Natural killer cell treated with Interleukin-12 subunit alpha and Interleukin-12 subunit beta and Interleukin-15 and Interleukin-18, amount 100 ng/mL, for 72 hours (primary cell): ENCODE measurements around the gene MIX23. TPM values are rescaled to one million over a fixed set of nuclear protein-coding genes. Genes with fewer than 3 reads are reported as not detected.
"Not testable (repeated sequence)": the region's sequence is repeated elsewhere in the genome, so short reads cannot be mapped to it uniquely, and the experiment has no call there.

Source experiments
- ATAC-seq, 2 donors: fragments of 150-1000 bp; cut with Tn5 transposase in 1 of 2; sonication (Bioruptor Pico), chemical (Tn5 transposase) in 1 of 2; 2 replicates each; pipeline ENCODE4 v1.10.0; 2021
- DNase-seq: peaks from one replicate; pipeline ENCODE4 v3.0.0; 2022; ENCODE audit warnings: low spot score
- H3K27ac Mint-ChIP-seq, 2 donors: 1 replicate in 1 of 2; 2 replicates in 1 of 2; pipeline ENCODE4 v1.8.0; 2022; ENCODE audit warnings: mixed read lengths in 2 of 2, mild to moderate bottlenecking in 1 of 2, moderate library complexity in 1 of 2
- H3K27me3 Mint-ChIP-seq, 2 donors: 1 replicate in 1 of 2; 2 replicates in 1 of 2; pipeline ENCODE4 v1.8.0; 2022; ENCODE audit warnings: mixed read lengths in 2 of 2
- H3K36me3 Mint-ChIP-seq: one replicate; pipeline ENCODE4 v1.8.0; 2022; ENCODE audit warnings: mixed read lengths
- H3K4me1 Mint-ChIP-seq, 2 donors: 1 replicate in 1 of 2; 2 replicates in 1 of 2; pipeline ENCODE4 v1.8.0; 2022; ENCODE audit warnings: low read depth in 2 of 2, mixed read lengths in 2 of 2, mild to moderate bottlenecking in 1 of 2
- H3K4me3 Mint-ChIP-seq: one replicate; pipeline ENCODE4 v1.8.0; 2022; ENCODE audit warnings: mixed read lengths
- H3K9me3 Mint-ChIP-seq: 2 replicates; pipeline ENCODE4 v1.8.0; 2022; ENCODE audit warnings: mixed read lengths
- total RNA-seq, 2 donors: library from RNA; stranded (reverse); gene quantifications; one replicate each; pipeline ENCODE4 v1.2.3, GENCODE V29; 2022

MIX23 gene
- total RNA-seq, 2 donors from 2014 or later = 48.2 to 59.0 TPM

DNA sequence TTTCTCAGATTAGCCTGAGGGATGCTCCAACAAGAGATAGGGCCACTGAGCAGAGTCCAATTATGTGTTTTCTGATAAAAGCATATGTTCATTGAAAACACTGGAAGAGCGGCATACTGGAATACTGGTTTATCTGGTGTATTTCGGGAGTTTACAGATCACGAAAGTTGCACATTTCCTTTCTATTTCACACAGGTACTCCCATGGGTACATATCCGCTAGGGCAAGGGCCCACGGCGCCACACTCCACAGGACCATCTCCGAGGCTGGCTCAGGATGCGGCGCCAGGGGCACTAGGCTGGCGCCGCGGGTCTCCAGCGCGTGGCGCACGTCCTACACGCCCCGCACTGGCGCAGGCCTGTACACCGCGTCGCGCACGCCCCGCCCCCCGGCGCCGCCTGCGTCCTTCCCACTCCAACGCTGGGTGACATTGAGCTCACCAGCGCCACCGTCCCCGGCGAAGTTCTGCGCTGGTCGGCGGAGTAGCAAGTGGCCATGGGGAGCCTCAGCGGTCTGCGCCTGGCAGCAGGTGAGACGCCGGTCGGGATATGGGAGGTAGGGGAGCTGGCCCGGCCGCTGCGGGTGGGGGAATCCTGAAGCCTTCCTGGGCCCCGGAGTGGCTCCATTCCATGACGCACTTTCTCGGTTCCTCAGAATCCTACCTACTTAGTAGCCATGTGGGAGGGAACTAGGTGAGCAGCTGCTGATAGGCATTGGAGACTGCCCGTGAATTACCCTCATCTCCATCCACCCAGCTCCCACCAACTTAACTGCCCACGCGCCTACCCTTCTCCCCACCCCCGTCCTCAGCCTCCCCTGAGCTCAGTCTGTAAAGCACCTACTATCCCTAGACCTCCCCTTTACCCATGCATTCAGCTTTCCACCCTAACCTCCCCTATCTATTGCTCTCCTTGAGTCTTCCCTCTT lies 1.0 kb upstream of the MIX23 start, which contains the start of gene FAM162A:
TSS of gene FAM162A (plus strand) at position 412 of the 927 bp plus-strand sequence. CDS start at position 496, 84 bp downstream.
- Mint-ChIP-seq H3K4me1 (peaks cover 33 to 35% of the 10 kb centered on the region in 2 donors), H3K27me3 (no peaks in the 10 kb centered on the region), H3K9me3 (no peaks in the 10 kb centered on the region), H3K27ac (peak within 1 kb of the TSS; percentile 95 to 99), H3K4me3 (peak within 1 kb of the TSS; percentile 93), H3K36me3 (no peaks in the 10 kb centered on the region)
- peak; percentile 98 to 99 for ATAC-seq
- DNase-seq = peak; percentile 96

DNA sequence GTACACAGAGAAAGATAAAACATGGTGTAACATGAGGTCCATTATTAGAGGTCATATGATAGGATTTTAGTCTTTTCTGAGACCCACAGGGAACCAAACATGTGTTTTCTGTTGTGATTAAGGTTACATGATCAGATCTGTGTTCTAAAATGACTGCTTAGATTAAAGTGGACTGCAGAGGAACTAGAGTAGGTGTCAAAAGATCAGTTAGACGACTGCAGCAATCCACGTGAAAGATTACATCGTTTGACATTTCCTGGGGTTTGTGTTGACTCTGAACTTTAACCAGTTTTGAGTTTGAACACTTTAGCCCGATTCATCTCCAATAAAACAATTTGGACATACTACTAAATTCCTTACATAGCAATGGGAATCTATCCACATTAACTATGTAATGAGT lies 5.1 kb downstream of the MIX23 start:
- peaks cover 13 to 19% of the 10 kb centered on the region in 2 donors for H3K4me1 Mint-ChIP-seq
- no peak overlapping the region for H3K4me3 Mint-ChIP-seq
- H3K9me3 Mint-ChIP-seq = no peaks in the 10 kb centered on the region
- DNase-seq (no peak), ATAC-seq (no peak)
- H3K36me3 Mint-ChIP-seq = no peaks in the 10 kb centered on the region
- H3K27ac Mint-ChIP-seq = no peak overlapping the region
- no peaks in the 10 kb centered on the region for H3K27me3 Mint-ChIP-seq

DNA sequence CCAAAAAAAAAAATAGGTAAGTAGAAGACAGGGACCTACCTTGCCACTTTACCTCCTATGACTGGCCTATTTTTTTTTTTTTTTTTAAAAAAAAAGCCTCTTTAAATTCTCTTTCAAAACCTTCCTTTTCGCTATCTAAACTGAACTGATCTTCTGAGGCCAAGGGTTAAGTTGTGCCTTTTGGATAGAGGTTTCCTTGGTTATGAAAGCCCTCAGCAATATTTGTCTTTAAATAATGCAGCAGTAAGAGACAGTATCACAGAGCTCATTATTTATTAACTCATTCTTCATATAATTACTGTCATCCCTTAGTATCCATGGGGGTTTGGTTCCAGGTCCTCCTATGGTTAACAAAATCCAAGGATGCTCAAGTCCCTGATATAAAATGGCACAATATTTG lies 9.0 kb downstream of the MIX23 start:
- Mint-ChIP-seq H3K27me3 (no peaks in the 10 kb centered on the region), H3K9me3 (no peaks in the 10 kb centered on the region)

DNA sequence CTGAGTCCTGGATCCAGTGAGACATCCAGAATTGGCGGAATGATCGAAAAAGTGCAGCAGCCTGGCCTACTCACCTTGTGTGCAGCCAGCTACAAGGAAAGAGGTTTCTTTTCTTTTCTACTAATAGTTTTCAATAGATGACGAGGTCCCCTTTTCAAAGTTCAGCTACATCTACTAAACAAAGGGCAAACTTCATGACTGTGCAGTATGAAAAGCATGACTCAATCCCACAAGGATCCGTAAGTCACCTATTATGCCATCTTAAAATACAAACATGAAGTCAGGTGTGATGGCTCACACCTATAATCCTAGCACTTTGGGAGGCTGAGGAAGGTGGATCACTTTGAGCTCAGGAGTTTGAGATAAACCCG lies 16.7 kb downstream of the MIX23 start:
- H3K4me3 Mint-ChIP-seq = no peak overlapping the region
- peaks cover 0 to 11% of the 10 kb centered on the region in 2 donors for H3K4me1 Mint-ChIP-seq
- H3K27me3 Mint-ChIP-seq = no peaks in the 10 kb centered on the region
- no peaks in the 10 kb centered on the region for H3K9me3 Mint-ChIP-seq
- DNase-seq (no peak), ATAC-seq (no peak)
- peaks cover 19% of the 10 kb centered on the region for H3K36me3 Mint-ChIP-seq
- H3K27ac Mint-ChIP-seq = no peak overlapping the region

More for the DNA sequence above, 9.0 kb downstream of the MIX23 start:
- H3K4me3 Mint-ChIP-seq = no peak overlapping the region
- ATAC-seq (no peak), DNase-seq (no peak)
- peaks cover 0 to 2% of the 10 kb centered on the region in 2 donors for H3K4me1 Mint-ChIP-seq
- no peak overlapping the region for H3K27ac Mint-ChIP-seq
- peaks cover 10% of the 10 kb centered on the region for H3K36me3 Mint-ChIP-seq

DNA sequence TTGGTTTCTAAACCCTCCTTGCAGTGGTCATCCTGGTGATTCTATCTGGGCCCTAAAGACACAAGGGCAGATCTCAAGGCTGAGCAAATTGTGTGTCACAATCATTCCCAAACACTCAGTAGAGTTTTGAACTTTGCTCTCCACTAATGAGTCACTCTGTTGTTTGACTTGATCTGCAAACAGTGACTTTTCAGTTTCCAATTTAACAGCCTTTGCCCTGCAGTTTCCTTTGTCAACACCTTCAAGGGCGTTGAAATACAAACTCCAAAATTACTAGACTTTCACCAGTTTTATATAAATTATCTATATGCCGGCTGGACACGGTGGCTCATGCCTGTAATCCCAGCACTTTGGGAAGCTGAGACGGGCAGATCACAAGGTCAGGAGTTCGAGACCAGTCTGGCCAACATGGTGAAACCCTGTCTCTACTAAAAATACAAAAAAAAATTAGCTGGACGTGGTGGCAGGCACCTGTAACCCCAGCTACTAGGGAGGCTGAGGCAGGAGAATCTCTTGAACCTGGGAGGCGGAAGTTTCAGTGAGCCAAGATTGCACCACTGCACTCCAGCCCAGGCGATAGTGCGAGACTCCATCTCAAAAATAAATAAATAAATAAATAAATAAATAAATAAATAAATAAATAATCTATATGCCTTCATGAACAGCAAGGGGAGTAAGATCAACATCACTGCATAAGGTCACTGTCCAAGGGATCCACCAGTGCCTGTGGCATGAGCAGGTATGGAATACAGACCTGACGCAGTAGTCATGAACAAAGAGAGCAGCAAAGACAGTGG lies 17.3 kb downstream of the MIX23 start:
- H3K9me3 Mint-ChIP-seq, H3K27me3 Mint-ChIP-seq, DNase-seq: not testable (repeated sequence)
- Mint-ChIP-seq H3K4me3 (peak overlapping the region; percentile 62), H3K36me3 (peaks cover 15% of the 10 kb centered on the region), H3K4me1 (peaks cover 0 to 11% of the 10 kb centered on the region in 2 donors), H3K27ac (peak overlapping the region; percentile 7 to 84)
- peak in 1 of 2 donors; percentile 88 for ATAC-seq

DNA sequence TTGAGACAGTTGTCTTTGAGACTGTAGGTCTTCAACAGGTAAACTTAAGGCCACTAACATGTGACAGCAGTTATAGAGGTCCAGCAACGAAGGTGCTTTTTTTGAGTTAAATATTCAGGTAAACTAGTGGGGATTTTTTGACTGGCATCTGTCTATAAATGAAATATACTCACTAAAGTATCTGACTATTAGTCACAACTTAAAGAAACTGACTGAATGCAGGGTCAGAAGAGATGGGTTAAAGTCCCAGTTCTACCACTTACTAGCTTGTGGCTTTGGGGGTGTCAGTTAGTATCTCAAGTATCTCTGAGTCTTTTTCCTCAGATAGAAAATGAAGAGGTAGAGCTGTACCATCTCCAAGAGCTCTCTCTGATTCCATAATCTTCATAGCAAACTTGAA lies 18.0 kb downstream of the MIX23 start:
- peak overlapping the region; percentile 62 for H3K4me3 Mint-ChIP-seq
- ATAC-seq (peak in 1 of 2 donors; percentile 79), DNase-seq (no peak)
- peaks cover 15% of the 10 kb centered on the region for H3K36me3 Mint-ChIP-seq
- no peaks in the 10 kb centered on the region for H3K9me3 Mint-ChIP-seq
- peaks cover 0 to 11% of the 10 kb centered on the region in 2 donors for H3K4me1 Mint-ChIP-seq
- H3K27me3 Mint-ChIP-seq = no peaks in the 10 kb centered on the region
- H3K27ac Mint-ChIP-seq = peak overlapping the region; percentile 7 to 84

DNA sequence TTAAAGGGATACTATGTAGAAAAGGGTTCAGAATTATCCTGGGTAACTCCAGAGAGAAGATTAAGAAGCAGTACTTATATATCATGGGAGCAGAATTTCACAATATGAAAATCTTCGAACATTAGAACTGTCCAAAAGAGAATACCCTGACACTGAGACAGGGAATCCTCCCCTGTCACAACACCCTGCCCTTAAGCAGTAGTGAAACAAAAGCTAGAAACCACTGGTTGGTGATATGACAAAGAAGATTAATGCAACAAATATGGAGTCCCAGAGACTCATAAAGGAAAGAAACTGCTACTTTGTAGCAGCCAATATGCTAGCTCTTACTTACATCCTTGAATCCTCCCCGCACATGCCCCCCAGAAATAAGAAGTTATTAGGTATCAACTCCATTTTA lies 18.5 kb downstream of the MIX23 start:
- DNase-seq = no peak

DNA sequence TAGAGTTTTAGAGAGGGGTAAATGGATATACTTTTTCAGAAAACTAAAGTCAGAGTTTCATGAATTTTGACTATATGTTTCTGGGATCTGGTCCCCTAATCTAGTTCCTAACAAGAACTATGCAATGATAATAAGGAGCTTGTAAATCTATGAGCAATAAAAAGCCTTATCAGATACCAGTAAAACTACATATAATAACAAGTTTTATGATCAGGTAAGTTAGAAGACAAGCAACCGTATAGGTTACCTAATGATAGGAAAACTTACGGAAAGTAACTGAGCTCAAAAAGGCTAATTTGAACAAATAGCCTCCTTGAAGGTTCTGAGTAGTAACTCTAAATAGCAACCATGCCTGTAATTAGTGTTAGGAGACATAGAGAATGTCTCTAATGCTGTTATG lies 21.0 kb downstream of the MIX23 start:
- no peak for DNase-seq
- Mint-ChIP-seq H3K27ac (no peak overlapping the region), H3K27me3 (no peaks in the 10 kb centered on the region), H3K9me3 (no peaks in the 10 kb centered on the region), H3K4me1 (peaks cover 0 to 11% of the 10 kb centered on the region in 2 donors), H3K36me3 (peaks cover 4% of the 10 kb centered on the region), H3K4me3 (no peak overlapping the region)
- ATAC-seq = no peak

More for the DNA sequence above, 18.5 kb downstream of the MIX23 start:
- peaks cover 15% of the 10 kb centered on the region for H3K36me3 Mint-ChIP-seq
- H3K4me1 Mint-ChIP-seq = peaks cover 0 to 11% of the 10 kb centered on the region in 2 donors
- H3K9me3 Mint-ChIP-seq = no peaks in the 10 kb centered on the region
- H3K27me3 Mint-ChIP-seq = no peaks in the 10 kb centered on the region
- peak overlapping the region; percentile 7 to 84 for H3K27ac Mint-ChIP-seq
- ATAC-seq = peak in 1 of 2 donors; percentile 64
- H3K4me3 Mint-ChIP-seq = peak overlapping the region; percentile 62

DNA sequence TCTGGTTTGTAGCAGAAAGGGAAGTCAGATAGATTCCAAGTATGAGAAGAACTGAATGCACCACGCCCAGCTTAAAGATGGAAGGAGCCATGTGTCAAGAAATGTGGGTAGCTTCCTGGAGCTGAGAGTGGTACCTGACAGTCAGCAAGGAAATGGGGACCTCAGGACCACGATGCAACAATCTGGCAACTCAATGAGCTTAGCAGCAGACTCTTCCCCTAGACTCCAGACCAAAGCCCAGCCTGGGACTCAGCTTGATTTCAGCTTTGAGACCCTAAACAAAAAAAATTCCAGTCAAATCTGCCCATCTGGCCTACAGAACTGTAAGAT lies 24.4 kb downstream of the MIX23 start:
- H3K4me1 Mint-ChIP-seq = peaks cover 0 to 7% of the 10 kb centered on the region in 2 donors
- ATAC-seq (no peak), DNase-seq (no peak)
- H3K27me3 Mint-ChIP-seq = no peaks in the 10 kb centered on the region
- no peaks in the 10 kb centered on the region for H3K36me3 Mint-ChIP-seq
- no peak overlapping the region for H3K4me3 Mint-ChIP-seq
- H3K9me3 Mint-ChIP-seq = no peaks in the 10 kb centered on the region
- H3K27ac Mint-ChIP-seq = no peak overlapping the region

DNA sequence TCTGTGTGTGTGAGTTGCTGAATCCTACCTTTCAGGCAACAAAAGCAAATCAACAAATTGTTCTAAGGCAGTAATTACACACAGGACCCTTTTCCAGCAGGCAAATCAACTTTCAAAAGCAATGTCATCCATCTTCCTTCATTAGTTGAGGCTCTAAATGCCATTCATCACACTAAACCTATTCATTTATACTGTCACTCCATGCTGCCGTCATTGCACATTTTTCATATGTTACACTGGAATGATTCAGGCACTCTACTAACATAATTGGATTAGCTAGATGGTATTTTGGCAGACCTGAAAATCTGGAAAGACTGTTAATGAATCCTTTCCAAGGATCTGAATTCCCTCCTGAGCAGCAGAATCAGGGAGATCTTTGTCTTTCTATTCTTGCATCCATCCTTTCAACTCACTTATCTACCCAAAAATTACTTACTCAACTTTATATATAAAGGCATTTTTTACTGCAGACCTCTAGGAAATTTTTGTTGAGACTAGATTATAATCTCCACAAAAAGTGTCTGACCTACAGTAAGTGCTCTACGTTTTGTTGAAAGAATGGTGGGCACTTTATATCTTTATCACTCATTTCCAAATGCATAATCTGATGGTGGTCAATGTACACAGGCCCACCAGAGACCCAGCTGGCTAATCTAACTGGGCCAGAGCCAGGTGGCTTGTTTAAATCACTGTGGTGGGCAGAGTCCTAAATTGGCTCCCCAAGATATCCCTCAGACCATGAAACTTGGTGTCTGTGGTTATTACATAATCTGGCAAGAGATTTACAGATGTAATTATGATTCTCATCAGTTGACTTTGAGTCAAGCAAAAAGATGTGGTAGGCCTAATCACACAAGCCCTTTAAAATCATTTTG lies 25.0 kb downstream of the MIX23 start:
- Mint-ChIP-seq H3K4me3 (no peak overlapping the region), H3K9me3 (no peaks in the 10 kb centered on the region), H3K36me3 (no peaks in the 10 kb centered on the region), H3K27ac (no peak overlapping the region), H3K27me3 (no peaks in the 10 kb centered on the region), H3K4me1 (peaks cover 0 to 7% of the 10 kb centered on the region in 2 donors)
- DNase-seq (no peak), ATAC-seq (no peak)

DNA sequence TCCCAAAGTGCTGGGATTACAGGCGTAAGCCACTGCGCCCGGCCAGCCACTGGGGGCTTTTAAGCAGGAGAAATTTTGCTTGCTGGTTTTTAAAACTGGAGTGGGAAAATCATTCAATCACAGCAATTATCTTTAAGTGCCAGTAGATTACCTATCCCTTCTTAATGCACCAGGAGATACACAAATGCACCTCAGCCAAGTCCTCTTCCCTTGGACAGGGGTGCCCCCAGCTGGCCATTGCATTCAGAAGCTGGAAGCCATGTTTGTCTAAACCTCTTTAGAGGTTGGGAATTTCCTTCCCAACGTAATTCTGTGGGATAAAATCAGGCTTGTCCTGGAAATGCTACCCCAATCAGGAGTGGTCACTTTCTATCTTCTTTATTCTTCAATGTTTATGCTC lies 26.6 kb downstream of the MIX23 start:
- H3K9me3 Mint-ChIP-seq = no peaks in the 10 kb centered on the region
- H3K27me3 Mint-ChIP-seq = no peaks in the 10 kb centered on the region
- no peak for ATAC-seq
- H3K36me3 Mint-ChIP-seq = no peaks in the 10 kb centered on the region
- no peak for DNase-seq
- no peak overlapping the region for H3K4me3 Mint-ChIP-seq
- H3K27ac Mint-ChIP-seq = no peak overlapping the region
- H3K4me1 Mint-ChIP-seq = peaks cover 0 to 7% of the 10 kb centered on the region in 2 donors

DNA sequence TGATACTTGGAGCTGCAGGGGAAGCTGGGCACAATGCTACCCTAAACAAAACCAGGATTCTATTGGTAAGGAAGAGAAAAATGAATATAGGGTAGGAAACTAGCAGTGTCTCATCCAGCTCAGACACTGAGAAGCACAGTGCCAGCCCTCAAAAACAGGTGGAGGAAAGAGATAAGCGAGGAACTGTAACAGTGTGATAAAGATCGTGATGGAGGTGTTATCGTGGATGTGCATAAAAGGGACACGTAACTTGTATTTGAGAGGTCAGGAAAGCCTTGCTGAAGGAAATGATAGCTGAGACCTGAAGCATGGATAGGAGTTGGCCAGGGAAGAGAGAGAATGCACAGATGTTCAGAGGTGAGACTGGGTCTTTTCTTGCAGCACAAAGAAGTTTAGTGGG lies 27.4 kb downstream of the MIX23 start:
- H3K27ac Mint-ChIP-seq = no peak overlapping the region
- no peak overlapping the region for H3K4me3 Mint-ChIP-seq
- H3K27me3 Mint-ChIP-seq = no peaks in the 10 kb centered on the region
- H3K36me3 Mint-ChIP-seq = no peaks in the 10 kb centered on the region
- DNase-seq (no peak), ATAC-seq (no peak)
- peaks cover 0 to 7% of the 10 kb centered on the region in 2 donors for H3K4me1 Mint-ChIP-seq
- no peaks in the 10 kb centered on the region for H3K9me3 Mint-ChIP-seq

DNA sequence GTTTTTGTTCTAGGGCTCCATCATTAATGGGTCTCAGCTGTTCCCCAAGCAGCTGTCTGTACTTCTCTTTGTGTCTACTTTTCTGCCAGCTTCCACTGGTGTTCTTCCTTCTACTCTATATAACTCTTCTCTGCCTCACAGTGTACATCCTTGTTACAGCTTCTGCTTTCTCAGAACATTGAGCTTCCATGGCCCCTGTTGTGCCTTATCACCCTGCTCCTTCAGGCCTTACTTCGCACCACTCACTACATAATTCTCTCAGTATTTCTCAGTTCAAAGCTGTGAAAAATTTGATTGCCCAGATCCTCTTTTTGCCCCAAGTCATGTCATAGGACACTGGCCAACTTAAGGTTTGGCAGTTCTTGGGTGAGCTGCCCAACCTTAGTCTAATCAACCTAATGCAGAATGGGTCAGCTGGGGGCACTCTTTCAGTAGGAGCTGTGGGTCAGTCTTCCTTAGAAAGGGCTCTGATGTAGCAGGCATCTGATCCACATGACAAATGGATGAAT lies 29.1 kb downstream of the MIX23 start:
- no peaks in the 10 kb centered on the region for H3K36me3 Mint-ChIP-seq
- H3K9me3 Mint-ChIP-seq = no peaks in the 10 kb centered on the region
- ATAC-seq = no peak
- H3K4me3 Mint-ChIP-seq = no peak overlapping the region
- H3K27ac Mint-ChIP-seq = no peak overlapping the region
- no peaks in the 10 kb centered on the region for H3K27me3 Mint-ChIP-seq
- DNase-seq = no peak
- H3K4me1 Mint-ChIP-seq = peaks cover 0 to 7% of the 10 kb centered on the region in 2 donors
